ENCODE data around the gene ZNF497. TPM values are rescaled to one million over a fixed set of nuclear protein-coding genes. Genes with fewer than 3 reads are reported as not detected.

The ZNF497 gene
- total and polyA plus RNA-seq, 4 experiments from 2014 or later, result 0.46 to 2.0 (median 1.5) TPM

GRCh38 chr19:58338825-58339558 is 23.6 kb downstream of the ZNF497 start:
- Mint-ChIP-seq H3K27me3 (no peaks in the 10 kb centered on the region), H3K4me1 (peaks cover 0 to 7% (median 2%) of the 10 kb centered on the region in 4 donors), H3K36me3 (peaks cover 30 to 42% of the 10 kb centered on the region in 2 donors), H3K27ac (no peak overlapping the region), H3K9me3 (peaks cover 0 to 2% (median 0%) of the 10 kb centered on the region in 8 donors), H3K4me3 (no peak overlapping the region)
- Histone ChIP-seq H3K27me3 (ENCODE audit: insufficient read depth, low read length) (no peaks in the 10 kb centered on the region), H3K36me3 (ENCODE audit: insufficient read depth, low read length) (peaks cover 12% of the 10 kb centered on the region), H3K4me1 (ENCODE audit: insufficient read depth, low read length) (no peaks in the 10 kb centered on the region), H3K4me3 (ENCODE audit: low read length in 2 of 2) (no peak overlapping the region), H3K27ac (ENCODE audit: low read depth, low read length) (no peak overlapping the region), H3K9me3 (ENCODE audit: control insufficient read depth in 1 of 2, low read length in 2 of 2) (no peaks in the 10 kb centered on the region)
- intact Hi-C loops (cut with micrococcal nuclease), result no loop called here
- no peak for DNase-seq
- ChIA-PET CTCF (ENCODE audit: partially characterized antibody) (no interaction called here), POLR2A (ENCODE audit: partially characterized antibody) (no interaction called here)

- Histone ChIP-seq H3K9me3 (ENCODE audit: control insufficient read depth in 1 of 2, low read length in 2 of 2) (no peaks in the 10 kb centered on the region), H3K27ac (ENCODE audit: low read depth, low read length) (no peak overlapping the region), H3K4me1 (ENCODE audit: insufficient read depth, low read length) (no peaks in the 10 kb centered on the region), H3K36me3 (ENCODE audit: insufficient read depth, low read length) (peaks cover 12% of the 10 kb centered on the region), H3K4me3 (ENCODE audit: low read length in 2 of 2) (no peak overlapping the region), H3K27me3 (ENCODE audit: insufficient read depth, low read length) (no peaks in the 10 kb centered on the region)
- H3K27ac Mint-ChIP-seq, result no peak overlapping the region
- intact Hi-C loops (cut with micrococcal nuclease), result no loop called here
- CTCF ChIA-PET (ENCODE audit: partially characterized antibody), result no interaction called here
- H3K27me3 Mint-ChIP-seq, result no peaks in the 10 kb centered on the region
- H3K4me1 Mint-ChIP-seq, result peaks cover 0 to 7% (median 2%) of the 10 kb centered on the region in 4 donors
- POLR2A ChIA-PET (ENCODE audit: partially characterized antibody), result no interaction called here
- H3K36me3 Mint-ChIP-seq, result peaks cover 30 to 42% of the 10 kb centered on the region in 2 donors
- H3K9me3 Mint-ChIP-seq, result peaks cover 0 to 2% (median 0%) of the 10 kb centered on the region in 8 donors
- H3K4me3 Mint-ChIP-seq, result no peak overlapping the region
- DNase-seq, result no peak
Measured at GRCh38 chr19:58338336-58338735, 24.2 kb downstream of the ZNF497 start.

GRCh38 chr19:58336820-58337219 is 25.7 kb downstream of the ZNF497 start:
- H3K36me3 Mint-ChIP-seq, result peaks cover 30 to 38% of the 10 kb centered on the region in 2 donors
- H3K27ac Mint-ChIP-seq, result no peak overlapping the region
- peaks cover 0 to 1% (median 0%) of the 10 kb centered on the region in 8 donors for H3K9me3 Mint-ChIP-seq
- H3K4me3 Mint-ChIP-seq, result no peak overlapping the region
- ChIA-PET CTCF (ENCODE audit: partially characterized antibody) (no interaction called here), POLR2A (ENCODE audit: partially characterized antibody) (no interaction called here)
- no peaks in the 10 kb centered on the region for H3K4me1 ChIP-seq (ENCODE audit: insufficient read depth, low read length)
- no peaks in the 10 kb centered on the region for H3K27me3 Mint-ChIP-seq
- peaks cover 12% of the 10 kb centered on the region for H3K36me3 ChIP-seq (ENCODE audit: insufficient read depth, low read length)
- intact Hi-C loops (cut with micrococcal nuclease), result no loop called here
- peaks cover 0 to 7% (median 2%) of the 10 kb centered on the region in 4 donors for H3K4me1 Mint-ChIP-seq
- DNase-seq, result no peak
- no peaks in the 10 kb centered on the region for H3K9me3 ChIP-seq (ENCODE audit: control insufficient read depth in 1 of 2, low read length in 2 of 2)
- no peak overlapping the region for H3K27ac ChIP-seq (ENCODE audit: low read depth, low read length)
- H3K4me3 ChIP-seq (ENCODE audit: low read length in 2 of 2), result no peak overlapping the region
- H3K27me3 ChIP-seq (ENCODE audit: insufficient read depth, low read length), result no peaks in the 10 kb centered on the region

- H3K4me1 ChIP-seq (ENCODE audit: insufficient read depth, low read length), result no peaks in the 10 kb centered on the region
- peaks cover 12% of the 10 kb centered on the region for H3K36me3 ChIP-seq (ENCODE audit: insufficient read depth, low read length)
- H3K4me3 ChIP-seq (ENCODE audit: low read length in 2 of 2), result no peak overlapping the region
- no peaks in the 10 kb centered on the region for H3K27me3 ChIP-seq (ENCODE audit: insufficient read depth, low read length)
- Mint-ChIP-seq H3K27ac (no peak overlapping the region), H3K27me3 (no peaks in the 10 kb centered on the region), H3K4me3 (no peak overlapping the region), H3K9me3 (peaks cover 0 to 1% (median 0%) of the 10 kb centered on the region in 8 donors), H3K36me3 (peaks cover 30 to 35% of the 10 kb centered on the region in 2 donors), H3K4me1 (peaks cover 0 to 7% (median 2%) of the 10 kb centered on the region in 4 donors)
- ChIA-PET CTCF (ENCODE audit: partially characterized antibody) (no interaction called here), POLR2A (ENCODE audit: partially characterized antibody) (no interaction called here)
- intact Hi-C loops (cut with micrococcal nuclease), result no loop called here
- H3K9me3 ChIP-seq (ENCODE audit: control insufficient read depth in 1 of 2, low read length in 2 of 2), result no peaks in the 10 kb centered on the region
- DNase-seq, result no peak
- no peak overlapping the region for H3K27ac ChIP-seq (ENCODE audit: low read depth, low read length)
Measured at GRCh38 chr19:58336216-58336615, 26.3 kb downstream of the ZNF497 start.

- Mint-ChIP-seq H3K4me1 (peaks cover 0 to 4% (median 2%) of the 10 kb centered on the region in 4 donors), H3K36me3 (peaks cover 27 to 30% of the 10 kb centered on the region in 2 donors), H3K27ac (peak overlapping the region in 1 of 7 donors; percentile 35), H3K9me3 (peaks cover 0 to 1% (median 0%) of the 10 kb centered on the region in 8 donors), H3K4me3 (no peak overlapping the region), H3K27me3 (no peaks in the 10 kb centered on the region)
- intact Hi-C loops (cut with micrococcal nuclease), result no loop called here
- ChIA-PET CTCF (ENCODE audit: partially characterized antibody) (no interaction called here), POLR2A (ENCODE audit: partially characterized antibody) (no interaction called here)
- H3K27me3 ChIP-seq (ENCODE audit: insufficient read depth, low read length), result no peaks in the 10 kb centered on the region
- peaks cover 12% of the 10 kb centered on the region for H3K36me3 ChIP-seq (ENCODE audit: insufficient read depth, low read length)
- no peaks in the 10 kb centered on the region for H3K4me1 ChIP-seq (ENCODE audit: insufficient read depth, low read length)
- DNase-seq, result no peak
- H3K4me3 ChIP-seq (ENCODE audit: low read length in 2 of 2), result no peak overlapping the region
- H3K27ac ChIP-seq (ENCODE audit: low read depth, low read length), result no peak overlapping the region
- H3K9me3 ChIP-seq (ENCODE audit: control insufficient read depth in 1 of 2, low read length in 2 of 2), result no peaks in the 10 kb centered on the region
Measured at GRCh38 chr19:58335630-58336029, 26.9 kb downstream of the ZNF497 start.

GRCh38 chr19:58334691-58335249 is 27.8 kb downstream of the ZNF497 start:
- no peak overlapping the region for H3K4me3 ChIP-seq (ENCODE audit: low read length in 2 of 2)
- no peaks in the 10 kb centered on the region for H3K27me3 ChIP-seq (ENCODE audit: insufficient read depth, low read length)
- Mint-ChIP-seq H3K9me3 (peaks cover 0 to 1% (median 0%) of the 10 kb centered on the region in 8 donors), H3K36me3 (peaks cover 23 to 26% of the 10 kb centered on the region in 2 donors), H3K27ac (no peak overlapping the region), H3K4me1 (peaks cover 0 to 2% (median 0%) of the 10 kb centered on the region in 4 donors), H3K4me3 (no peak overlapping the region), H3K27me3 (no peaks in the 10 kb centered on the region)
- H3K36me3 ChIP-seq (ENCODE audit: insufficient read depth, low read length), result peaks cover 12% of the 10 kb centered on the region
- no peaks in the 10 kb centered on the region for H3K4me1 ChIP-seq (ENCODE audit: insufficient read depth, low read length)
- ChIA-PET POLR2A (ENCODE audit: partially characterized antibody) (interaction anchor here (1.2 to 1.8 kb wide), 2 partner anchors 12 to 28 kb away, joined by 3 to 4 read pairs; partner anchors contain the start of gene ZNF497), CTCF (ENCODE audit: partially characterized antibody) (interaction anchor here (1.6 kb wide), 1 partner anchor 25 kb away, joined by 3 read pairs; no protein-coding TSS in a partner anchor)
- no peak for DNase-seq
- no peaks in the 10 kb centered on the region for H3K9me3 ChIP-seq (ENCODE audit: control insufficient read depth in 1 of 2, low read length in 2 of 2)
- intact Hi-C loops (cut with micrococcal nuclease), result no loop called here
- H3K27ac ChIP-seq (ENCODE audit: low read depth, low read length), result no peak overlapping the region

GRCh38 chr19:58332697-58333096 is 29.9 kb downstream of the ZNF497 start:
- no peaks in the 10 kb centered on the region for H3K27me3 Mint-ChIP-seq
- ChIA-PET CTCF (ENCODE audit: partially characterized antibody) (no interaction called here), POLR2A (ENCODE audit: partially characterized antibody) (no interaction called here)
- peaks cover 0 to 1% (median 0%) of the 10 kb centered on the region in 8 donors for H3K9me3 Mint-ChIP-seq
- H3K4me1 Mint-ChIP-seq, result peaks cover 0 to 1% (median 0%) of the 10 kb centered on the region in 4 donors
- no peaks in the 10 kb centered on the region for H3K27me3 ChIP-seq (ENCODE audit: insufficient read depth, low read length)
- intact Hi-C loops (cut with micrococcal nuclease), result no loop called here
- no peaks in the 10 kb centered on the region for H3K9me3 ChIP-seq (ENCODE audit: control insufficient read depth in 1 of 2, low read length in 2 of 2)
- peaks cover 6% of the 10 kb centered on the region for H3K4me1 ChIP-seq (ENCODE audit: insufficient read depth, low read length)
- H3K4me3 ChIP-seq (ENCODE audit: low read length in 2 of 2), result no peak overlapping the region
- peaks cover 9% of the 10 kb centered on the region for H3K36me3 ChIP-seq (ENCODE audit: insufficient read depth, low read length)
- H3K4me3 Mint-ChIP-seq, result no peak overlapping the region
- no peak for DNase-seq
- no peak overlapping the region for H3K27ac Mint-ChIP-seq
- H3K27ac ChIP-seq (ENCODE audit: low read depth, low read length), result no peak overlapping the region
- peaks cover 10 to 11% of the 10 kb centered on the region in 2 donors for H3K36me3 Mint-ChIP-seq

All from CD4-positive, alpha-beta memory T cell (primary cell).